K562 (cell line): ENCODE data around the gene XPA. TPM values are rescaled to one million over a fixed set of nuclear protein-coding genes. Genes with fewer than 3 reads are reported as not detected.
A peak's percentile ranks its signal among the peaks of the same experiment; 100 is the strongest.
"Not testable (repeated sequence)": the region's sequence is repeated elsewhere in the genome, so short reads cannot be mapped to it uniquely, and the experiment has no call there.

Source experiments
- ATAC-seq: fragments of 200-7000 bp; cut with Tn5 transposase; 3 replicates; pipeline ENCODE4 v1.9.1; 2020; ENCODE audit warnings: moderate library complexity
- BruUV-seq: library from RNA; stranded (reverse); fragments of 400-500 nt; replicated peaks from 2 replicates; lab custom pipeline; 2021; lab: Mats Ljungman, UMichigan
- CTCF ChIA-PET: fragments of 300-600 bp; formaldehyde crosslinking; extraction: SDS; loops from one replicate; lab custom pipeline; 2021; ENCODE audit warnings: low intra/inter-chr PET ratio; lab: Yijun Ruan, JAX
- POLR2A ChIA-PET: fragments of 300-600, 350-650 bp; sonication (Branson Sonifier 250); formaldehyde crosslinking; extraction: SDS; loops from one replicate; lab custom pipeline; 2021; ENCODE audit warnings: antibody characterized with exemption, inconsistent platforms; lab: Yijun Ruan, JAX
- DNase-seq, 4 experiments: peaks; one replicate each; pipeline versions ENCODE4 v3.0.0 to v3.0.0-alpha.2; 2011 to 2018; ENCODE audit warnings: low spot score in 3 of 4, mixed read lengths in 3 of 4; ENCODE audit errors: extremely low read depth in 1 of 4
- FAIRE-seq: peaks from 2 replicates; lab custom pipeline; 2011; peaks lifted over from hg19 to GRCh38; lab: Jason Lieb, UNC
- H2AFZ ChIP-seq: 2 replicates; pipeline ENCODE4 v1.6.0; 2011; ENCODE audit warnings: low read depth, low read length, control low read depth, inconsistent platforms
- H3K27ac ChIP-seq: fragments of 200-600 bp; 3 replicates; pipeline ENCODE4 v1.8.0; 2011; ENCODE audit warnings: low read depth, mild to moderate bottlenecking, control low read depth, inconsistent platforms, low read length, moderate library complexity, mixed read lengths; ENCODE audit errors: extremely low read depth
- H3K27me3 ChIP-seq, 2 experiments: fragments of 300-600 bp in 1 of 2; 2 replicates in 1 of 2; 3 replicates in 1 of 2; pipeline versions ENCODE4 v1.6.0 to v1.8.0; 2011; ENCODE audit warnings: inconsistent platforms in 2 of 2, low read length in 2 of 2, mild to moderate bottlenecking in 1 of 2, mixed read lengths in 1 of 2, moderate library complexity in 1 of 2; ENCODE audit not compliant: control insufficient read depth in 2 of 2, insufficient read depth in 2 of 2
- H3K36me3 ChIP-seq: fragments of 300-600 bp; 3 replicates; pipeline ENCODE4 v1.8.0; 2011; ENCODE audit warnings: mild to moderate bottlenecking, low read length, inconsistent platforms; ENCODE audit not compliant: control insufficient read depth, insufficient read depth
- H3K4me1 ChIP-seq, 2 experiments: fragments of 200-600 bp in 1 of 2; replicated peaks in 1 of 2; 2 replicates in 1 of 2; 3 replicates in 1 of 2; pipeline versions ENCODE4 v1.5.1 to v1.8.0; 2011; ENCODE audit warnings: inconsistent platforms in 2 of 2, low read length in 2 of 2, mild to moderate bottlenecking in 1 of 2, mixed read lengths in 1 of 2, moderate library complexity in 1 of 2; ENCODE audit not compliant: control insufficient read depth in 2 of 2, insufficient read depth in 2 of 2
- H3K4me2 ChIP-seq: 2 replicates; pipeline ENCODE4 v1.6.1; 2011; ENCODE audit warnings: low read length, control low read depth, inconsistent platforms, mixed read lengths; ENCODE audit not compliant: insufficient read depth
- H3K4me3 ChIP-seq: fragments of 200-600 bp; sonication (generic), shearing (Covaris generic); 2 replicates; pipeline ENCODE4 v1.5.1; 2016; ENCODE audit warnings: control low read depth, inconsistent platforms
- H3K79me2 ChIP-seq: fragments of 200-600 bp; 3 replicates; pipeline ENCODE4 v1.8.0; 2011; ENCODE audit warnings: low read length, inconsistent platforms; ENCODE audit not compliant: control insufficient read depth, insufficient read depth
- H3K9ac ChIP-seq, 2 experiments: 2 replicates each; pipeline versions ENCODE4 v1.6.0 to v1.6.1; 2011; ENCODE audit warnings: low read depth in 2 of 2, low read length in 2 of 2, control low read depth in 1 of 2, inconsistent platforms in 1 of 2, mild to moderate bottlenecking in 1 of 2, mixed read lengths in 1 of 2; ENCODE audit not compliant: insufficient read depth in 1 of 2
- H3K9me1 ChIP-seq: one replicate; pipeline ENCODE4 v1.6.0; 2011; ENCODE audit warnings: inconsistent platforms, mild to moderate bottlenecking, low read length, moderate library complexity; ENCODE audit not compliant: control insufficient read depth, insufficient read depth
- H3K9me3 ChIP-seq: replicated peaks from 2 replicates; pipeline ENCODE4 v1.5.1; 2011; ENCODE audit warnings: low read depth, low read length, inconsistent platforms; ENCODE audit not compliant: control insufficient read depth, insufficient read depth
- H4K20me1 ChIP-seq: replicated peaks from 2 replicates; pipeline ENCODE4 v1.6.1; 2011; ENCODE audit warnings: low read length, inconsistent platforms, mixed read lengths; ENCODE audit not compliant: control insufficient read depth, insufficient read depth
- BHLHE40 ChIP-seq: IDR thresholded peaks from 2 replicates; pipeline ENCODE4 v1.6.1; 2011; ENCODE audit warnings: low read length, improper control_type of control experiment
- CHD2 ChIP-seq: IDR thresholded peaks from 2 replicates; pipeline ENCODE4 v1.6.1; 2011; ENCODE audit warnings: low read depth, low read length
- TFE3 ChIP-seq: fragments of 450-650 bp; formaldehyde crosslinking; IDR thresholded peaks from 2 replicates; pipeline ENCODE4 v1.4.0; 2020; ENCODE audit warnings: mild to moderate bottlenecking, mixed read lengths
- TOE1 ChIP-seq, 2 experiments: fragments of 450-650 bp in 1 of 2; sonication (generic) in 1 of 2; formaldehyde crosslinking in 1 of 2; IDR thresholded peaks; 2 replicates each; pipeline versions ENCODE4 v1.7.1 to v1.8.0; 2016 to 2022; ENCODE audit warnings: borderline replicate concordance in 2 of 2, mild to moderate bottlenecking in 2 of 2, antibody characterized with exemption in 1 of 2, inconsistent platforms in 1 of 2, low read depth in 1 of 2, missing genetic modification reagents in 1 of 2, moderate library complexity in 1 of 2
- ZNF766 ChIP-seq: fragments of 200-800 bp; sonication (Bioruptor generic); conservative IDR thresholded peaks from 2 replicates; pipeline ENCODE4 v1.6.1; 2016; ENCODE audit warnings: missing genetic modification characterization, missing compliant biosample characterization
- WGBS: fragments of 100-300 bp; shearing (Covaris generic); methylation state at CpG from one replicate; pipeline ENCODE4 v1.1.6; 2016; ENCODE audit warnings: low coverage, mixed read lengths; ENCODE audit not compliant: insufficient coverage; ENCODE audit errors: missing lambda C conversion rate; 5-methylcytosine and 5-hydroxymethylcytosine counted together
- in situ Hi-C: fragments of 300-500 bp; cut with MboI; formaldehyde crosslinking; loops from 4 replicates; pipeline ENCODE4 v1.15.0; 2018; ENCODE audit warnings: inconsistent platforms, mixed read lengths
- intact Hi-C: fragments of 100-400 bp; cut with micrococcal nuclease; formaldehyde crosslinking; loops from 2 replicates; pipeline ENCODE4 v1.14.2; 2022
- polyA plus RNA-seq, 8 experiments: library from polyadenylated mRNA; depleted of rRNA in 4 of 8; stranded (reverse) in 5 of 8; unstranded in 3 of 8; fragments of >200 nt; fragmentation: Nextera tagmentation in 2 of 8; fragmentation: Illumina TruSeq in 1 of 8; extraction: Ambion mirVana in 2 of 8; extraction: Trizol in 1 of 8; gene quantifications; 2 replicates each; pipeline versions ENCODE4 v1.2.1 to v1.2.3, GENCODE V29; 2011 to 2014; ENCODE audit warnings: inconsistent platforms in 1 of 8, missing spikeins in 1 of 8
- total RNA-seq, 7 experiments: library from RNA; depleted of rRNA in 6 of 7; stranded (reverse); fragments of >200 nt in 6 of 7; fragmentation: Illumina TruSeq in 2 of 7; extraction: Trizol in 2 of 7; gene quantifications; 2 replicates each; pipeline versions ENCODE4 v1.2.1 to v1.2.3, GENCODE V29; 2011 to 2021; ENCODE audit warnings: low replicate concordance in 1 of 7

The XPA gene
- total and polyA plus RNA-seq, 9 of the 15 experiments (the other 6 are each of a cell fraction or from before 2014, with no cell fraction given): 5.1 to 18.2 (median 14.1) TPM

GRCh38 chr9:97744025-97744424 lies 46.9 kb upstream of the XPA start:
- H3K9me1 ChIP-seq; DNase-seq; H4K20me1 ChIP-seq; FAIRE-seq; ATAC-seq; BruUV-seq; CTCF ChIA-PET; H3K4me3 ChIP-seq; in situ Hi-C loops; H3K79me2 ChIP-seq; H3K27ac ChIP-seq; POLR2A ChIA-PET; intact Hi-C loops; H2AFZ ChIP-seq; H3K9ac ChIP-seq; H3K36me3 ChIP-seq; H3K4me2 ChIP-seq; H3K4me1 ChIP-seq; H3K9me3 ChIP-seq; TF ChIP-seq TOE1 (CRISPR knock-in tag; IDR thresholded peaks at IDR 0.05; ENCODE audit: borderline replicate concordance, low read depth): not testable (repeated sequence)
- H3K27me3 ChIP-seq: peaks cover 11 to 57% of the 10 kb centered on the region in 2 experiments
- 0% methylated on average over 7 of the region's 7 CpGs for WGBS
- TF ChIP-seq TOE1 (IDR thresholded peaks at IDR 0.05; ENCODE audit: borderline replicate concordance): 0 out of 2 replicates have a peak, but pooled peaks have one; percentile 18
- TF ChIP-seq TFE3 (CRISPR knock-in tag): peak; percentile 83
- TF ChIP-seq CHD2: 0 out of 2 replicates have a peak, but pooled peaks have one; percentile 21
- peak; percentile 62 for TF ChIP-seq ZNF766
- TF ChIP-seq BHLHE40: peak; percentile 58
